ENCODE data around the gene COL11A2. TPM values are rescaled to one million over a fixed set of nuclear protein-coding genes. Genes with fewer than 3 reads are reported as not detected.

COL11A2 gene
- total RNA-seq, 4 donors from 2014 or later, result 0.16 to 0.30 (median 0.28) TPM

GRCh38 chr6:33178755-33179475, 13.4 kb downstream of the COL11A2 start:
- intact Hi-C loops (cut with DNase I; ENCODE audit: low total_unique reads), result no loop called here
- H3K4me3 ChIP-seq (ENCODE audit: low read depth, poor library complexity, severe bottlenecking), result no peak overlapping the region
- WGBS, 2 donors, result 83 to 92% methylated on average over 10 of the region's 10 CpGs
- TF ChIP-seq POLR2A (IDR thresholded peaks at IDR 0.05), result no peak
- TF ChIP-seq CTCF (IDR thresholded peaks at IDR 0.05), result no peak
- DNase-seq (ENCODE audit: low spot score in 2 of 2), result no peak

GRCh38 chr6:33177552-33178446, 14.5 kb downstream of the COL11A2 start:
- TF ChIP-seq CTCF (IDR thresholded peaks at IDR 0.05) (no peak), POLR2A (IDR thresholded peaks at IDR 0.05) (no peak)
- DNase-seq (ENCODE audit: low spot score in 2 of 2), result no peak
- WGBS, 2 donors, result 79 to 86% methylated on average over 15 to 19 of the region's 19 CpGs
- no peak overlapping the region for H3K4me3 ChIP-seq (ENCODE audit: low read depth, poor library complexity, severe bottlenecking)
- intact Hi-C loops (cut with DNase I; ENCODE audit: low total_unique reads), result no loop called here

- no peak for DNase-seq (ENCODE audit: low spot score in 2 of 2)
- no peak overlapping the region for H3K4me3 ChIP-seq (ENCODE audit: low read depth, poor library complexity, severe bottlenecking)
- 93% methylated on average over 7 of the region's 7 CpGs for WGBS, 2 donors
- intact Hi-C loops (cut with DNase I; ENCODE audit: low total_unique reads), result no loop called here
- TF ChIP-seq CTCF (IDR thresholded peaks at IDR 0.05), result no peak
These were observed 15.4 kb downstream of the COL11A2 start for GRCh38 chr6:33176906-33177305.

- TF ChIP-seq POLR2A (IDR thresholded peaks at IDR 0.05) (no peak), CTCF (IDR thresholded peaks at IDR 0.05) (no peak)
- no peak overlapping the region for H3K4me3 ChIP-seq (ENCODE audit: low read depth, poor library complexity, severe bottlenecking)
- intact Hi-C loops (cut with DNase I; ENCODE audit: low total_unique reads), result no loop called here
- DNase-seq (ENCODE audit: low spot score in 2 of 2), result no peak
- 72 to 86% methylated on average over 10 of the region's 10 CpGs for WGBS, 2 donors
These were observed 16.7 kb downstream of the COL11A2 start for GRCh38 chr6:33175436-33176069.

- no peak for DNase-seq (ENCODE audit: low spot score in 2 of 2)
- intact Hi-C loops (cut with DNase I; ENCODE audit: low total_unique reads), result no loop called here
- H3K4me3 ChIP-seq (ENCODE audit: low read depth, poor library complexity, severe bottlenecking), result no peak overlapping the region
- 80 to 82% methylated on average over 4 of the region's 4 CpGs for WGBS, 2 donors
- TF ChIP-seq CTCF (IDR thresholded peaks at IDR 0.05), result no peak
- no peak for TF ChIP-seq POLR2A (IDR thresholded peaks at IDR 0.05)
These were observed 17.5 kb downstream of the COL11A2 start for GRCh38 chr6:33174784-33175183.

Data from lower leg skin (tissue), 4 donors.